Hematopoietic multipotent progenitor cell treated with erythropoietin and hydrocortisone succinate and interleukin-3 and kit ligand, for 6 days (in vitro differentiated cells): ENCODE measurements around the gene EFCAB5.
"Not testable (repeated sequence)": the region's sequence is repeated elsewhere in the genome, so short reads cannot be mapped to it uniquely, and the experiment has no call there.

ENCODE experiments used
- DNase-seq: peaks from one replicate; pipeline ENCODE4 v3.0.0-alpha.2; 2015

EFCAB5 gene

GRCh38 chr17:29936724-29937123, 4.7 kb upstream of the EFCAB5 start:
- DNase-seq = no peak

GRCh38 chr17:29945281-29945680, 3.8 kb downstream of the EFCAB5 start:
- DNase-seq = no peak

GRCh38 chr17:29948448-29949215, 7.2 kb downstream of the EFCAB5 start:
- DNase-seq = peak; percentile 78

GRCh38 chr17:29949696-29950095, 8.3 kb downstream of the EFCAB5 start:
- no peak for DNase-seq

GRCh38 chr17:29954405-29954804, 13.0 kb downstream of the EFCAB5 start:
- peak; percentile 23 for DNase-seq

GRCh38 chr17:29956225-29956624, 14.8 kb downstream of the EFCAB5 start:
- DNase-seq = peak; percentile 17

- DNase-seq = not testable (repeated sequence)
These were observed 16.1 kb downstream of the EFCAB5 start for GRCh38 chr17:29957488-29957887.

GRCh38 chr17:29958947-29959657, 17.7 kb downstream of the EFCAB5 start:
- DNase-seq = no peak

GRCh38 chr17:29959658-29960337, 18.4 kb downstream of the EFCAB5 start:
- DNase-seq = no peak

- DNase-seq = no peak
These were observed 21.2 kb downstream of the EFCAB5 start for GRCh38 chr17:29962656-29963055.

GRCh38 chr17:29968271-29968670, 26.8 kb downstream of the EFCAB5 start:
- DNase-seq = no peak

- no peak for DNase-seq
These were observed 30.8 kb downstream of the EFCAB5 start for GRCh38 chr17:29972277-29972676.

- no peak for DNase-seq
These were observed 31.6 kb downstream of the EFCAB5 start for GRCh38 chr17:29973005-29973404.

- no peak for DNase-seq
These were observed 36.4 kb downstream of the EFCAB5 start for GRCh38 chr17:29977836-29978235.

- DNase-seq = no peak
These were observed 38.8 kb downstream of the EFCAB5 start for GRCh38 chr17:29980261-29980660.

GRCh38 chr17:29982991-29983653, 41.7 kb downstream of the EFCAB5 start:
- no peak for DNase-seq

GRCh38 chr17:29996458-29996857, 55.0 kb downstream of the EFCAB5 start:
- no peak for DNase-seq

- DNase-seq = peak; percentile 24
These were observed 58.7 kb downstream of the EFCAB5 start for GRCh38 chr17:30000001-30000754.

- no peak for DNase-seq
These were observed 59.4 kb downstream of the EFCAB5 start for GRCh38 chr17:30000755-30001257.

GRCh38 chr17:30002088-30002487, 60.7 kb downstream of the EFCAB5 start:
- no peak for DNase-seq

GRCh38 chr17:30005709-30006320, 64.4 kb downstream of the EFCAB5 start:
- no peak for DNase-seq

- DNase-seq = not testable (repeated sequence)
These were observed 70.5 kb downstream of the EFCAB5 start for GRCh38 chr17:30011934-30012333.
